NCI-H2081 treated with DMSO at 0.1 percent for 48 hours (cell line): ENCODE data around the gene DENND1A.
"Not testable (repeated sequence)": the region's sequence is repeated elsewhere in the genome, so short reads cannot be mapped to it uniquely, and the experiment has no call there.

Source experiments
- DNase-seq: peaks from one replicate; lab custom pipeline; 2025; lab: John Stamatoyannopoulos, UW

Gene DENND1A

GRCh38 chr9:123652416-123652815 lies 277.5 kb downstream of the DENND1A start:
- DNase-seq: no peak

- DNase-seq: no peak
Measured at GRCh38 chr9:123651871-123652270, 278.1 kb downstream of the DENND1A start.

- no peak for DNase-seq
Measured at GRCh38 chr9:123651273-123651672, 278.7 kb downstream of the DENND1A start.

GRCh38 chr9:123649909-123650308 lies 280.0 kb downstream of the DENND1A start:
- no peak for DNase-seq

GRCh38 chr9:123647145-123647544 lies 282.8 kb downstream of the DENND1A start:
- DNase-seq: no peak

GRCh38 chr9:123645762-123646161 lies 284.2 kb downstream of the DENND1A start:
- DNase-seq: no peak

- DNase-seq: no peak
Measured at GRCh38 chr9:123645126-123645525, 284.8 kb downstream of the DENND1A start.

GRCh38 chr9:123643518-123643917 lies 286.4 kb downstream of the DENND1A start:
- no peak for DNase-seq

GRCh38 chr9:123642291-123643278 lies 287.3 kb downstream of the DENND1A start:
- peak; percentile 32 for DNase-seq

- no peak for DNase-seq
Measured at GRCh38 chr9:123640792-123641222, 289.1 kb downstream of the DENND1A start.

GRCh38 chr9:123639743-123640142 lies 290.2 kb downstream of the DENND1A start:
- no peak for DNase-seq

- no peak for DNase-seq
Measured at GRCh38 chr9:123637945-123638634, 291.8 kb downstream of the DENND1A start.

- DNase-seq: no peak
Measured at GRCh38 chr9:123637606-123637944, 292.4 kb downstream of the DENND1A start.

GRCh38 chr9:123636805-123637204 lies 293.1 kb downstream of the DENND1A start:
- not testable (repeated sequence) for DNase-seq

- no peak for DNase-seq
Measured at GRCh38 chr9:123631862-123632261, 298.1 kb downstream of the DENND1A start.

GRCh38 chr9:123630233-123630632 lies 299.7 kb downstream of the DENND1A start:
- DNase-seq: no peak

- no peak for DNase-seq
Measured at GRCh38 chr9:123629531-123629930, 300.4 kb downstream of the DENND1A start.

- no peak for DNase-seq
Measured at GRCh38 chr9:123622711-123623241, 307.1 kb downstream of the DENND1A start.

- no peak for DNase-seq
Measured at GRCh38 chr9:123620239-123620638, 309.7 kb downstream of the DENND1A start.

GRCh38 chr9:123617952-123618678 lies 311.8 kb downstream of the DENND1A start:
- no peak for DNase-seq

- no peak for DNase-seq
Measured at GRCh38 chr9:123617286-123617685, 312.6 kb downstream of the DENND1A start.

- no peak for DNase-seq
Measured at GRCh38 chr9:123616707-123617106, 313.2 kb downstream of the DENND1A start.
